Measurements from ENCODE around the gene NUP133. TPM values are rescaled to one million over a fixed set of nuclear protein-coding genes. Genes with fewer than 3 reads are reported as not detected.

Gene NUP133
- total RNA-seq, 3 donors from 2014 or later, result 29.4 to 48.4 (median 31.8) TPM

- intact Hi-C loops (cut with DNase I; ENCODE audit: low total_unique reads), result loop anchor here (10.0 kb wide), 1 partner anchor 72 kb away; the partner anchor contains the start of genes TAF5L and URB2
- Histone ChIP-seq H3K27ac (no peak overlapping the region), H3K4me1 (peaks cover 0 to 14% of the 10 kb centered on the region in 2 donors), H3K36me3 (no peaks in the 10 kb centered on the region), H3K27me3 (no peaks in the 10 kb centered on the region), H3K4me3 (no peak overlapping the region), H3K9me3 (no peaks in the 10 kb centered on the region)
- no peak for DNase-seq (ENCODE audit: low spot score in 2 of 2)
- no peak for TF ChIP-seq CTCF (IDR thresholded peaks at IDR 0.05)
These were observed 44.6 kb upstream of the NUP133 start for GRCh38 chr1:229552732-229553131.

- intact Hi-C loops (cut with DNase I; ENCODE audit: low total_unique reads), result loop anchor here (10.0 kb wide), 1 partner anchor 74 kb away; the partner anchor contains the start of genes TAF5L and URB2
- Histone ChIP-seq H3K27me3 (no peaks in the 10 kb centered on the region), H3K36me3 (no peaks in the 10 kb centered on the region), H3K4me1 (no peaks in the 10 kb centered on the region), H3K27ac (no peak overlapping the region), H3K9me3 (no peaks in the 10 kb centered on the region), H3K4me3 (no peak overlapping the region)
- DNase-seq (ENCODE audit: low spot score in 2 of 2), result no peak
- no peak for TF ChIP-seq POLR2AphosphoS5 (IDR thresholded peaks at IDR 0.05)
- no peak for TF ChIP-seq CTCF (IDR thresholded peaks at IDR 0.05)
- no peak for TF ChIP-seq POLR2A (IDR thresholded peaks at IDR 0.05)
These were observed 42.8 kb upstream of the NUP133 start for GRCh38 chr1:229550812-229551567.

- no peak for TF ChIP-seq POLR2A (IDR thresholded peaks at IDR 0.05)
- no peak for TF ChIP-seq POLR2AphosphoS5 (IDR thresholded peaks at IDR 0.05)
- TF ChIP-seq CTCF (IDR thresholded peaks at IDR 0.05), result no peak
- Histone ChIP-seq H3K27ac (no peak overlapping the region), H3K4me3 (no peak overlapping the region), H3K9me3 (no peaks in the 10 kb centered on the region), H3K4me1 (no peaks in the 10 kb centered on the region), H3K36me3 (no peaks in the 10 kb centered on the region), H3K27me3 (no peaks in the 10 kb centered on the region)
- intact Hi-C loops (cut with DNase I; ENCODE audit: low total_unique reads), result no loop called here
- DNase-seq (ENCODE audit: low spot score in 2 of 2), result no peak
These were observed 39.4 kb upstream of the NUP133 start for GRCh38 chr1:229547542-229547941.

- no peak for DNase-seq (ENCODE audit: low spot score in 2 of 2)
- no peaks in the 10 kb centered on the region for H3K36me3 ChIP-seq
- no peaks in the 10 kb centered on the region for H3K27me3 ChIP-seq
- no peaks in the 10 kb centered on the region for H3K9me3 ChIP-seq
- no peak overlapping the region for H3K27ac ChIP-seq
- no peak overlapping the region for H3K4me3 ChIP-seq
- H3K4me1 ChIP-seq, result no peaks in the 10 kb centered on the region
- TF ChIP-seq POLR2A (IDR thresholded peaks at IDR 0.05) (no peak), POLR2AphosphoS5 (IDR thresholded peaks at IDR 0.05) (no peak), CTCF (IDR thresholded peaks at IDR 0.05) (no peak)
- intact Hi-C loops (cut with DNase I; ENCODE audit: low total_unique reads), result no loop called here
These were observed 36.4 kb upstream of the NUP133 start for GRCh38 chr1:229544587-229544986.

GRCh38 chr1:229539863-229540506, 31.8 kb upstream of the NUP133 start:
- H3K4me1 ChIP-seq, result no peaks in the 10 kb centered on the region
- H3K27ac ChIP-seq, result no peak overlapping the region
- intact Hi-C loops (cut with DNase I; ENCODE audit: low total_unique reads), result no loop called here
- TF ChIP-seq POLR2AphosphoS5 (IDR thresholded peaks at IDR 0.05) (no peak), CTCF (IDR thresholded peaks at IDR 0.05) (no peak), POLR2A (IDR thresholded peaks at IDR 0.05) (no peak)
- DNase-seq (ENCODE audit: low spot score in 2 of 2), result no peak
- H3K4me3 ChIP-seq, result no peak overlapping the region
- no peaks in the 10 kb centered on the region for H3K27me3 ChIP-seq
- H3K36me3 ChIP-seq, result no peaks in the 10 kb centered on the region
- no peaks in the 10 kb centered on the region for H3K9me3 ChIP-seq

Measured in breast epithelium (tissue), 4 donors.